Right lobe of liver (tissue), 4 donors: ENCODE measurements around the gene MZT2B.

Experiments used
- CTCF ChIP-seq, 4 donors: fragments of 200-600 bp in 3 of 4; fragments of 450-650 bp in 1 of 4; IDR thresholded peaks; one replicate each; pipeline versions ENCODE4 v1.5.1 to v1.8.0; 2016 to 2022; ENCODE audit warnings: antibody characterized with exemption in 4 of 4, mild to moderate bottlenecking in 2 of 4
- POLR2A ChIP-seq: fragments of 450-650 bp; IDR thresholded peaks from one replicate; pipeline ENCODE4 v1.6.1; 2017; ENCODE audit warnings: antibody characterized with exemption, mild to moderate bottlenecking
- donor health status: DM: no; HTN: no; CAD: no.
- donor health status: DM: no; HTN: no; CAD: no.
- donor health status: DM: no; HTN: yes; CAD: no.

- TF ChIP-seq POLR2A: no peak
- no peak for TF ChIP-seq CTCF (IDR thresholded peaks at IDR 0.05)
These were observed 49.6 kb downstream of the MZT2B start for GRCh38 chr2:130231656-130232055.
